ENCODE results near the gene SYPL1.
"Not testable (repeated sequence)": the region's sequence is repeated elsewhere in the genome, so short reads cannot be mapped to it uniquely, and the experiment has no call there.

Gene SYPL1

DNA sequence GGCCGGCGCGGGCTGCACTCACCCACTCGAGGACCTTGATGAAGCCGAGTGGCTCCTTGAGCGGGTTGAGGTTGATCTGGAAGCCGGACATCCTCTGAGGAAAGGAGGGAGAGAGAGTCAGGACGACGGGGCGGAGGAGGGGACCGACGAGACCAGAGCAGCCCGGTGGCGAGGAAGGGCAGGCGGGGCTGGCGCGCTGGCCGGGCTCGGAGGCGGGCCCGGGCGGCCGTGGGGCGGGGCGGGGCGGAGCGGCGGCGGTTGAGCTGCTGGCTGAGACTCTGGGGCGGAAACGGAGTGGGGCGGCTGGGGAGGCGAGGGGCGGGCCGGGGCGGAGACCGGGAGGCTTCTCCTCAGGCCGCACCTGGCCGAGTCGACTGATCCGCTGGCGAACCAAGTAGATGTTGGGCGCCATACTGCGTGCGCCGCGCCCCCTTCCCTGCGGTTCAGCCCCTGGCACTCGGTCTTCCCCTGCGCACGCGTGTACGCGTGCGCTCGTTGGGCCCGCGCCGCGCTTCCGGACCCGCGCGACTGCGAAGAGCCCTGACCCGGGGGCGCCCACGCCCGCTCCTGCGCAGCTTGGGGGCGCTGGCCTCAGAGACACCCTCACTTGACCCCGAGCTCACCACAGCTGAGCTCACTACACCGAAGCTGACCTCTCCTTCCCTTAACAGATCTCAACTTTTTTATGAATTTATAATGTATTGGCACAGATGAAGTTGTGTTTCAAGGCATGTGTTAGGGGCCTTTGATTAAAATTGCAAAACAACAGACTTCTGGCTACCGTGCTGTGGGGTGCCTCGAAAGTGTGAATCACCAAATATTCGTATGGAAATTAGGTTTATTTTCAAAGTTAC lies at the start of gene SYPL1:
Gene SYPL1 (minus strand): TSS at position 195 of the 854 bp plus-strand sequence. CDS start 104 bp downstream, at position 91.
- peak; percentile 82 for DNase-seq (ENCODE audit: low read depth)

DNA sequence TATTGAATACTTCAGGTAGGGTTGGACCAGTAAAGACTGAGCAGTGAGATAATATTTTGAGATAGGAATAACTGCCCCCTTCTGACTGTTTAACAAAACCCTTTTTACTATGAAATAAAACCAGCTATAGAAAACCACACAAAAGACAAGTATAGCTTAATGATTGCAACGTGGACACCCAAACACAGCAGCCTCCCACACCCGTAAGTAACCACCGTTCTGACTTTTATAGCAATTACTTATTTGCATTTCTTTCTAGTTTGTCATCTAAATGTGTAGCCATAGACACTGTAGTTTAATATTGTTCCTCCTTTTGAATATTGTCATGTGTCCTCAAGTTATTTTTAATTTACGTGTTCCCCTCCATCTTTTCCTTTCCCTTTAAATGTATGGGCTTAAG lies 42.9 kb upstream of the SYPL1 start:
- no peak for DNase-seq (ENCODE audit: low read depth)

DNA sequence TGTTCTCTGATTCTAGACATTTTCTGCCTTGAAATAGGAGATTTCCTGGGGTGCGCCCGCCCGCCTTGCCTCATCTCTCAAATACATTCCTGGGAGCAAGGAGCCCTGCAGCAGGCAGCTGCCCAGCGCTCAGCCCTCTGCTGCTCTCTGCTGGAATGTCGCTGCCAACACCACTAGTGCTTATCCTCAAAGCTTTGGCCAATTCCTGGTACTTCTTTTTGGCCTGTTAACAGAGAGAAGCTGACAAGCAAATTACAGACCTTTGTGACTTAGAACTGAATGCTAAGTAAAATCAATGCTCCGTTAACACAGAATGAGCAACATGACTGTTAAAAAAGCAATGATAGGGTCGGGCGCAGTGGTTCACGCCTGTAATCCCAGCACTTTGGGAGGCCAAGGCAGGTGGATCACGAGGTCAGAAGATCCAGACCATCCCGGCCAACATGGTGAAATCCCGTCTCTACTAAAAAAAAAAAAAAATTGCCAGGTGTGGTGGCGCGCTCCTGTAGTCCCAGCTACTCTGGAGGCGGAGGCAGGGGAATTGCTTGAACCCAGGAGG lies 41.9 kb upstream of the SYPL1 start:
- peak; percentile 26 for DNase-seq (ENCODE audit: low read depth)

DNA sequence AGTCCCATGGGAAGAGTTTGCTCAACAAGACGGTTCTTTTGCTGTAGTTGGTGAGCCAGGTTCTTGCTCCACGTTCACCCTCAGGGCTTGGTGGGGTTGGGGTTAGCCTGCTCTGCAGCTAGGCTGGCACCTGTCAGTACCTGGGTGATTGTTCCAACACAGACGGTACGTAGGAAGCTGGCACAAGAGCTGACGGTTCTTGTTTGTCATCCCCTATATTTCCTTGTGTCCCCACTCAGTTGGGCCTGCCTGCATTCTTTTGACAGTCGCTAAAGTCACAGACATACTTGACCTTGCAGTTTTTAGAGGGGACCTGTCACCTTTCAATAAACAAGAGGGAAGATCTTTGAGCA lies 40.2 kb upstream of the SYPL1 start:
- DNase-seq (ENCODE audit: low read depth), result no peak

DNA sequence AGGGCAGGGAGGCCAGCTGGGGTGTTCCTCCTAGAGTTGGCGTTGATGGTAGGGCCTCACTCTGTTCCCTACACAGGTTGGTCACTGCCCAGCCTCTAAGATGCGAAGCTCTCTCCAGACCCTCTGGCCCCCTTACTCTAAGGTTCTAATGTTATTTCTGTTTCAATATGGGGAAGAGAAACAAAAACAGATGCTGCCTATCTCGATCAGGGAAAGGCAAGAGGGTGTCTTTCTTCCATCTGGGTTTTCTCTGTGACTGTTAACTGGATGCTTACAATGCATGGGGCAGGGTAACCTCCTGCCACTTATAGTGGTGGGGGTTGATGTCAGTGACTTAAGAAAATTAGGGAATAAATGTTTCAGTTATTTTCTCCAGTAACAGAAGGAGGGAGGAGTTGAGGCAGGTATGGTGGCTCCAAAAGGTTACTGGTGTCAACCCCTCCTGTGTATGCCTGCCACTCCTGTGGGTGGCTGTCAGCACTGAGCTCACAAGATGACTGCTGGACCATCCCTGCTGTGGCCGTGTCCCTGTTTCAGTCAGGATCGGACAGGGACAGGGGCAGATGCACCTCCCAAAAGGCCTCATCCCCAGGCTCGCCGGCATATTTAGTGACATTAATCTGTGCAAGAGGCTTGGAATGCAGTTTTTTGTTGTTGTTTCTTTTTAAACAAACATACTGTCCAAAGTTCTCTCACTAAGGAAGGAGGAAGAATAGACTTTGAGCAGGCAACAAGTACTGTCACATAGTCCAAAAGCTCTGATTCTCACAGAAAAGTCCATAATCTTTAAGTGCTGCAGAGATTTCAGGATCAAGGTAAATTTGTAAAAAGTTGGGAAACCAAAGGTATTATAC lies 39.6 kb upstream of the SYPL1 start:
- no peak for DNase-seq (ENCODE audit: low read depth)

DNA sequence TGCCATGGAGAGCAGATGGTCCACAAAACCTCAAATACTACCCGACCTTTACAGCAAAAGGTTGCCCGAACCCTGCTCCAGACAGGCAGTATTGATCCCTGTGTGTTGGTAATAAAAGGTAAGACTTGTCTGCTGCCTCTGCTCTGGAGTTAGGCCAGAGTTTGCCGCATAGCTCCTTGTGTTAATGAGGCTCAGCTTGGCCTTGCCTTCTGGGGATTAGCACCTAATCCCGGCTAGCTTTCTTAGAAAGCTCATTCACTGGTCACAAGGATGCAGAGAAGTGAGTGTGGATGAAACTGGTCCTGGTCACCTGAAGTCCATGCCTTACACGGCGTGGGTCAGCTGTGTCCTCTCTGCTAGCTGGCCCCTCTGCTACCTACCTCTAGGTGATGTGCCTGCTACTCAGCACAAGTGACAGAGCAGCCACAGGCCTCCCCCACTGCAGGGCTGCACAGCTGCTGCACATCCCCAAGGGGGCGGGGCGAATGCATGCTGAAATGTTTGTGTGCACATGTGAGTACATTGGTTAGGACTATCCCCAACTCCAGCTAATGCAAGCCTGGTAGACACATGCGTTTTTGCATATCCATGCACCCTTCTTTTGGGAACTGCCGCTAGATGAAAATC lies 31.7 kb upstream of the SYPL1 start:
- DNase-seq (ENCODE audit: low read depth), result no peak

DNA sequence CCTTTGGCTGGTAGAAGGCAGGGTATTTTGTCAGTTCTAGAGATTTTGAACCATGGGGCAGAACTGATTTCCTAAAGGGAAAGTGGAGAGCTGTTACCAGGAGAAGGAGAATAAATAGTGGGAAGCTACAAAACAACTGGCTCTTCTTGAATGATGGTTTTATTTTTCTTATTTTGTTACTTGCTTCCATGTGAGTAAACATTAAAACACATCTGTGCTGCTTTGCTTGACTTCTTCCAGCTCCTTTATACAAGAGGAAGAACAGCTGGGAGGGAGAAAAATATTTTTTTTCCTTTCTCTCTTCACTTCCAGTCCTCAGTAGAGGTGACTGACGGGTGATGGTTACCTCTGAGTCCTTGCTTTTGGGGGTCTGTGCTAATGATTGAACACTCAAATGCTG lies 30.0 kb upstream of the SYPL1 start:
- no peak for DNase-seq (ENCODE audit: low read depth)

DNA sequence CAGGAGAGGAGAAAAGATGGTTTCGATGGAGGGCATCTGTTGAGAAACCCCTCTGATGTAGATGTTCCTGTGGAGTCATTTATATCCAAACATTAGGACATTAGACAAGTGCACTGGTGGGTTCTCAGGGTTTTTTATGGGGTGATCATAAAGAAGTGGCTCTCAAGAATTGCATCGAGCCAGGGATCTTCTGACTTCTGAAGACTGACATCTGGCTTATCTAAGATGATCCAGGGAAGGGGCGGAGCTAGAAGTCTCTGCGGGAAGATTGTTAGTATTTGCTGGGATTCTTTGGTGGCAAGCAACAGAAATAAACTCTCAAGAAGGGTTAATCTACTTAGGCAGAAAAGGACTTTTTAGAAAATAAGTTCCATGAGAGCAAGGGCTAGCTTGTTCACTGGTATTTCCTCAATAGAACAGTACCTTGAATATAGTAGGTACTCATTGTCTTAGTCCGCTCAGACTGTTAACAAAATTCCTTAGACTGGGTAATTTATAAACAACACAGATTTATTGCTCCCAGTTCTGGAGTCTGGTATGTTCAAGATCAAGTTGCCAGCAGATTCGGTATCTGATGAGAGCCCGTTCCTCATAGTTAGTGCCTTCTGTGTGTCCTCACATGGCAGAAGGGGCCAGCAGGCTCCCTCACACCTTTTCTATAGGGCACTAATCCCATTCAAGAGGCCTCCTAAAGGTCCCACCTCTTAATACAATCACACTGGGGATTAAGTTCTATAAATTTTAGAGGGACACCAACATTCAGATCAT lies 28.5 kb upstream of the SYPL1 start:
- no peak for DNase-seq (ENCODE audit: low read depth)

DNA sequence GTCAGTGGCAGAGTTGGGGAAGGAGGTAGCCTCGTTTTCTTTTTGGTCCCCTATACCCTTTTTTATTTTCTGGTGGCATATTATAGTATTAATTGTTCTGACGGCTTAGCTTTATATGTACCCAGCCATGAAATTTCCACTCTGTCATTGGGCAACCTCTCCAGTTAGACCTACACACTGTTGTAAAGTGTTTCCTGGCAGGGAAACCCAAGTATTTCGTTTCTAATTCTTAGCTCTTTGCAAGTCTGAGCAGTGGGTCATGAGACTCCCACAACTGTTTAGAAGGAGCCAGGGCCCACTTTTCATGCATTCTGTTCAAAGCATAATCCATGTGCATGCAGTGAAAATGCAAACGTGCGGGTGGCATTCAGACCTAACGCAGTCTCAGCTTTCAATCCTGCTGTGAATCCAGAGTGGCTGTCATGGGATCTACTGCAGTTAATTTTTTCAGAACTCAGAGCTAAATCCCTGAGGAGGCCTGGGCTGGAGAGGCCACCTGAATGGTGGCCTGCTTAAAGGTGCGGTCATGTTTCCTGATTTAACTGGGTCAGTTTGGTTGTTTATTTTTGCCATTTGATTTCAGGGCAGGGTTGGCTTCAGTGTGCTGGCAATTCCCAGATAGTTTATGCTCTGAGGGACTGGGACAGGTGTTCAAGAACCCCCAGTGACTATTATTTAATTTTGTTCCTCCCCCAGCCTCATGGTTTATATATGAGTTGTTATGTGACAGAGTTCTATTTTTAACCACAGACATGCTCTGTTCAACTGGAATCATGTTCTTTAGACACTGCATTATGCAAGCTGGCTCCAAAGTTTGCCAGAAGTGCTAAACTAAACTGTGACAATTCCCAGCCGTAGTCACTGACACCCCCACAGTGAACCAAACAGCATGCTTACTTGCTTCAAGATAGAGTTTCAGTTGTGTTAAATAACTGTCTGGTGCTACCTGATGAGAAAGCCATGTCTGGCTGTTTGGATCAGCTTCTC lies 27.4 kb upstream of the SYPL1 start:
- no peak for DNase-seq (ENCODE audit: low read depth)

DNA sequence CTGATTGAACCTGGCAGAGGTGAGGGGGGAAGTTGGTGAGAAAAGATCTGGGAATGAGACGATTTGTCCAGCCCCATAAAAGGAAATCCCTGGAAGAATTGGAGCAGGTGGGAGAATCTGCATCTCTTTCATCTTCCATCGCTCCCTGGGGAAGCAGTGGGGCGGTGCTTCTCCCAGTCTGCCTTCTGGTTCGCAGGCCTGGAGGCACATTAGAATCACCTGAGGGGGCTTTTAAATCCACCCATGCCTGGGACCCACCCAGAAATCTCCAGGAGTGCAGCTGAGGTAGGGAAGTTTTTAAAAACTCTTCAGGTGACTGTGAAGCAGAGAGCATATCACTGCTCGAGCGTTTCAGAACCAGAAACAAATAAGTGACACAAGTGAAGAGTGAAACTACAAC lies 26.7 kb upstream of the SYPL1 start:
- no peak for DNase-seq (ENCODE audit: low read depth)

DNA sequence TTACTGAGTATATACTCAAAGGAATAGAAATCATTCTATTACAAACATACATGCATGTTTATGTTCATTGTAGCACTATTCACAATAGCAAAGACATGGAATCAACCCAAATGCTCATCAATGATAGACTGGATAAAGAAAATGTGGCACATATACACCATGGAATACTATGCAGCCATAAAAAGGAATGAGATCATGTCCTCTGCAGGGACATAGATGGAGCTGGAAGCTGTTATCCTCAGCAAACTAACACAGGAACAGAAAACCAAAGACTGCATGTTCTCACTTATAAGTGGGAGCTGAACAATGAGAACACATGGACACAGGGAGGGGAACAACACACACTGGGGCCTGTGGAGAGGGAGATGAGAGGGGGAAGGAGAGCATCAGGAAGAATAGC lies 26.1 kb upstream of the SYPL1 start:
- not testable (repeated sequence) for DNase-seq (ENCODE audit: low read depth)

DNA sequence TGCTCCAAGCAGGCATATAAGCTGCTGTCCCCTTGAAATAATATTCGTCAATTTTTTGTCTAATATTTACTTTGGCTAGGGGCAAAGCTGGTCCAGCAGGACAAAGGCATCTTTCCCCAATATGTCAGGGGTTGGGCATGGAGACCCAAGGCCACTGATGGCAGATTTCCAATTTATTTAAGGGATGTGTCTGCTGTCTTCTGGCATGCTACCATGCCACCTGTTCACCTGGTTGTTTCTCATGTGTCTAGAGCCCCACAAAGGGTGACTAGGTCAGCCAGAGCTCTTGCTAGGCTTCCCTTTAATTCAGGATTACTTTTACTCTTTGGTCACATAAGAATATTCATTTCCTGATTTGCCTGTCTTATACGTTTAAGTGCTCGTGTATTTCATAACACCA lies 22.1 kb upstream of the SYPL1 start:
- no peak for DNase-seq (ENCODE audit: low read depth)

DNA sequence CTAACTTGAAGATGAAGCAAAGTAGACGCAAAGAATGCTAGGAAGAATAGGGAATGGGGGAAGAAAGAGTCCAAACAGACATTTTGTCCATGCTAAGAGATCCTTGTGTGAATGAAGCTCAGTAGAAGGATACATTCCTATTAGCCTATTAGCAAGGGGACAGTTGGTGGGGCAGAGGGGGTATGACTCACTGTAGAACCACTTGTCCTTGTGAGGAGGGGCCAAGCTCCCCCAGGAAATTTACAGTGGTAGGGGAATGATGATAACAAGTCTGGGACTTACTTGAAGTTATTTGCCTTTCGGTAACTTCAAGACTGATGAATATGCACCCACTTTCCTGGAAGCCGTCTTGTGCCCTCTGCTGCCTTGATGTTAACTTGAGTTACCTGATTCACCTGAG lies 17.2 kb upstream of the SYPL1 start:
- no peak for DNase-seq (ENCODE audit: low read depth)

DNA sequence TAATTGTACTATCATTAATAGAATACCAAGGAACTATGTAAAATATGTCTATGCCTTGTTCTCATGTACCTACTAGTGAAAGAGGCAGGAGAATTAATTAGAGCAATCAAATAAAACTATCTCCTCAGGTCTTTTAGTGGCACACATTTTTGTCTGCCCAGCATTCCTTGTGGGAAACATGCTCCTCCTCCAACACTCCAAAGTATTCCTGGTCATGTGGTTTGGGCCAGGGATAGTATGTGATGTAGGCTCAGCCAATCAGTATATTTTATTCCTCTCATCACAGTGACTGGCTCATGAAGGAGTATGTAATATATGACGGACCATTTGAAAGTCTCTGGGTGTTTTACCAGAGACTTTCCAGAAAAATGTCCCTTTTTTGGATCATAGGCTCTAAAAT lies 16.7 kb upstream of the SYPL1 start:
- DNase-seq (ENCODE audit: low read depth), result no peak

DNA sequence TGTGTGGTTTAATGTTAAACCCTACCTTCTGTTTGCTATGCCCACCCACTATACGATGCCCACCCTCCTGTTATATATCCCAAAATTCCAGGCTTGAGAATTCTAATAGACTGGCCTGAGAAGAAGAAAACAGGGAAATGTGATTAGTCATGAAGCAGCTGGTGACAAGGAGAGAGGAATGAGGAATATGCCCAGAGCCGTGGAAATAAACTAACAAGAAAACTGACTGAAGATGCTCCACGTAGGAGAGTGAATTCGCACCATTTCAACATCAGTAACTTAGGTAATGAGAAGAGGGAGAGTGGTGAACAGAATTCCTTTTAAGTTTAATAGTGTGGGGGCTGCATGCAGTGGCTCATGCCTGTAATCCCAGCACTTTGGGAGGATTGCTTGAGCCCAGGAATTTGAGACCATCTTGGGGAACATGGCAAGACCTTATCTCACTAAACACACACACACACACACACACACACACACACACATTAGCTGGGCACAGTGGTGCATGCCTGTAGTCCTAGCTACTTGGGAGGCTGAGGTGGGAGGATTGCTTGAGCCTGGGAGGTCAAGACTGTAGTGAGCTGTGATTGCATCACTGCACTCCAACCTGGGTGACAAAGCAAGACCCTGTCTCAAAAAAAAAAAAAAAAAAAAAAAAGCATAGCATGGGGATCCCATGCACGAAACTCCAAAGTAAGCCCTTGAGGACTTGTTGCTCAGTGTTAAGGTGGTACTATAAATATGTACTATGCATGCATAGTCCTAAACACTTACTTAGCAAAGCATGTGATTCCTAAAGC lies 16.1 kb upstream of the SYPL1 start:
- no peak for DNase-seq (ENCODE audit: low read depth)

DNA sequence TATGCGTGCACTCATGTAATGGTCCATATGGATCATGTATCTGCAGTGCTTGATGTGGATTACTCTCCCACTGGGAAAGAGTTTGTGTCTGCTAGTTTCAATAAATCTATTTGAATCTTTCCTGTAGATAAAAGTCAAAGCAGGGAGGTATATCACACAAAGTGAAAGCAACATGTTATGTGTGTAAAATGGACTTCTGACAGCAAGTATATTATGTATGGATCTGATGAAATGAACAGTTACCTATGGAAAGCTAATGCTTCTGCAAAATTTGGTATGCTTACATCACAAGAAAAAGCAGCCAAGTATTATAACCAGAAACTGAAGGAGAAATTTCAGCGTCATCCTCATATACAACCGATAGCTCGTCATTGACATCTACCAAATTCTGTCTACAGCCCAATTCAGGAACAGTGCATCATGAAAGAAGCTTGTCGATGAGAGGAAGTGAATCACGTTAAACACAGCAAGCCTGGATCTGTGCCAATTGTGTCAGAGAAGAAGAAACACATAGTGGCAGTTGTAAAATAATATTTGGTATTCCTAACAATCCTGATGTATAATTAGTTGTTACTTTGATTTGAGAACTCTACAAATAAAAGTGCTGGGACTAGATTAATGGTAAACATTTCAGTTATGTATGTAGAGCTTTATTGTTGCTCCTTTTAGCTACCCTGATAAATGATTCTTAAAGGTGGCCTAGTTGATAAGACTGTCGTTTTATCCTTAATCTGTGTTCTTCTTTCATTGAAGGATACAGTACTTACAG lies 14.2 kb upstream of the SYPL1 start:
- DNase-seq (ENCODE audit: low read depth), result no peak

DNA sequence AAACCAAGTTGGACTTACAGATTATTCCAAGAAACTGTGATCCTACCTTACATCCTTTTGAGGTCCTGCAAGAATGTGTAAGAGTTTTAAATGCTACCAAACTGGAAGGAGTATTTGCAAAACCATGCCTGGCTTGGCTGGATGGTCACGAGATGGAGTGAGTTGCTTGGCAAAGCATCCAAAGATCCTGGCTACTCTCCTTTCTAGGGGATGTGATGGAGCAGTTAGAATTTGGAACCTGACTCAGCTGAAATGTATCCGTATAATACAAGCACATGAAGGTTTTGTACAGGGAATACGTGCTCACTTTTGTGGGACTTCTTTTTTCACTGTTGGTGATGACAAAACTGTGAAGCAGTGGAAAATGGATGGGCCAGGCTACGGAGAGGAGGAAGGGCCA lies 13.3 kb upstream of the SYPL1 start:
- no peak for DNase-seq (ENCODE audit: low read depth)

DNA sequence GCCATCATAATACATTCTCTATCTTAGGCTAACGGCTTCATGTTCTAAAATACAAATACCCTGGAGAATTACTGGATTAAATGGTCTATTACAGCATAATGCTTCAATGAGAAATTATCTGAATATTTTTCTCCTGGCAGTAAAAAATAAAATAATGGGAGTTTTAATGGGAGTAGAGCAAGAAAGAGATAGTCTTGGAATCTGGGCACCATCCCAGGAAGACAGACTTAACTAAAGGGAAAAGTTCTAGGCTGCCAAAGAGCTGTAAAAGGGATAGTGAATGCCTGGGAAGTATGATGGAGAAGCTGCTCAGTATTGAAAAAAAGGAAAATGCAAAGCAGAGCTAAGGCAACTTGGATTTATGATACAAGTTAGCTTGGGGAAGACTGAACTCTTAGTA lies 12.1 kb upstream of the SYPL1 start:
- no peak for DNase-seq (ENCODE audit: low read depth)

DNA sequence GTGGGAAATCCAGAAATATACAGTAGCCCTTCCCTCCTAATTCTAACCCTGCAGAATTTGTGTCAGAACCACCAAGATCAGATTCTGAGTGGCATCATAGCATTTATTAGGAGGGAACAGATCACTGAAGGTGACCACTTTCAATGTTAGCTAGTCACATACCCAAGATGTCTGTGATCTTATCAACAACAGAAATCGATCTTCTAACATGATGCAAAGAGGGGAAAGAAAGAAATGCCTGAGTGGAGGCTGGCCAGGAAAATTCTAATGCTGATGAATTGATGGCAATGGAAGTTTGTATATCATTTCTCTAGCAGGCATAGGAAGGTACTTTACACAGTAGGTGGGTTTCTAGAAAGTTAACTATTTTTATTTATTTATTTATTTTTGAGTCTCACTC lies 10.6 kb upstream of the SYPL1 start:
- DNase-seq (ENCODE audit: low read depth), result no peak
